Fibroblast of mammary gland (primary cell): ENCODE measurements around the gene ISM1.

Experiments used
- DNase-seq: peaks from one replicate; pipeline ENCODE4 v3.0.0-alpha.2; 2010; ENCODE audit warnings: low read depth
- H3K4me3 ChIP-seq: 2 replicates; pipeline ENCODE4 v1.5.1; 2011; ENCODE audit warnings: low read depth, mild to moderate bottlenecking, low read length, moderate library complexity; ENCODE audit not compliant: control insufficient read depth
- CTCF ChIP-seq: conservative IDR thresholded peaks from 2 replicates; pipeline ENCODE4 v1.5.1; 2011; ENCODE audit warnings: low read depth, low read length, inconsistent platforms; ENCODE audit not compliant: control insufficient read depth, insufficient read depth

The ISM1 gene

GRCh38 chr20:13271098-13271497 lies 50.0 kb downstream of the ISM1 start:
- no peak for TF ChIP-seq CTCF
- no peak for DNase-seq
- H3K4me3 ChIP-seq = no peak overlapping the region

- H3K4me3 ChIP-seq = no peak overlapping the region
- peak; percentile 9 for DNase-seq
- no peak for TF ChIP-seq CTCF
Measured at GRCh38 chr20:13271977-13272975, 51.2 kb downstream of the ISM1 start.

GRCh38 chr20:13274275-13274861 lies 53.3 kb downstream of the ISM1 start:
- H3K4me3 ChIP-seq = no peak overlapping the region
- no peak for TF ChIP-seq CTCF
- no peak for DNase-seq

GRCh38 chr20:13276945-13277541 lies 56.0 kb downstream of the ISM1 start:
- no peak for TF ChIP-seq CTCF
- no peak for DNase-seq
- no peak overlapping the region for H3K4me3 ChIP-seq

DNA sequence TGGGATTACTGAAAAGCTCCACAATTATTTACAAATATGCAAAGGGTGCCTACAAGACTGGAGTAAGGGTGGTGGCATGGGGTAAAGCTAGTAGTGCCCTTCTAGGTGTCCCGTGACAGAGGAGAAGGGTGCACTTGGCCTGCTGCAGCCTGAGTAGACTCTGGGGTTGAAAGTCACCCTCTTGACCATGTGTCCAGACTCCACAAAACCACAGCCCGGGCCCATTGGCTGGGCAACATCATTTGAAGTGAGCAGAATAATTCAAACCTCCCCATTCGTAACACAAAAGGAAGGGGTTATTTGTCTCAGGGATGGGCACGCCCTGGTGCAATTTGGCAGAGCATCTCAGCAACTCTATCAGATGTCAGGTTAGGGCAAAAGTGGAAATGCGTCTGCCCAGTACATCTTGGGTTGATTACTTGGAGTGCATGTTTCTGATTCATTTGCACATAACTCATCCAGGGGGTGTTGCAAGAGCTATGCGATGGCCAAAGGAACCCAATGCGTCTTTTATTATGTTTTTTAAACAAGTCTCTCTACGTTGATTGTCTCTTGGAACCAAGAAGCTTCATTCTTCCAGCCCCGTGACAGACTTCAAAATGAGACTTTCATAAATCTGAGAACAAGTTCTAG lies 56.7 kb downstream of the ISM1 start:
- DNase-seq = peak; percentile 82
- TF ChIP-seq CTCF = no peak
- H3K4me3 ChIP-seq = no peak overlapping the region

DNA sequence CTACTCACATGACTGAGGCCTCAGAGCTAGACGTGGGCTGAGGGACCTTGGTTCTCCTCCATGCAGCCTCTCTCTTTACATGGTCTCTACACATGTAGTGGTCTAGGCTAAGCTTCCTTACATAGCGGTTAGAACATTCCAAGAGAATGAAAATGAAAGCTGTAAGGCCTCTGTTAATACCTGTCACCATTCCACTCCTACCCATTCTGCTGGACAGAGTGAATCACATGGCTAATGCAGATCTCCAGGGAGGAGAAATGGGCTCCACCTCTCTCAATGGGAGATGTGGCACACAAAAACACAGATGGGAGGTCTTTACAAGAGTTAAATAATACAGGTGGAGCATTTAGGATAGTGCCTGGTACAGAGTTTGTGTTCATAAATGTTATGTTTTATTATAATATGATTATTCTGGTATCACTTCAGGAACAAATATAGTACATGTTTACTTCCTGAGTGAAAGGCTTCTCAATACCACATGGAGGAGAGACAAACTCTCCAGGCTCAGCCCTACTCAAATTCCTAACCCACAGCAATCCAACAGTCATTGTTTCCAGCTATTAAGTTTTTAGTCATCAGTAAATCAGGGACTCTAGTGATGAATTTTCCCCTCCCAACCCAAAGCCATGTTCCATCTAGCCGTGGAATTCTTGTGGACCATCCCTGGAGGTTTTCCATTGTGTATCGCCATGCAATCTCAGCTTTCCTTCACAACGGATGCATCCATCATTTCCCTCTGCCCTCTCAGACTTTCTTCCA lies 57.9 kb downstream of the ISM1 start:
- peak; percentile 21 for DNase-seq
- TF ChIP-seq CTCF = no peak
- no peak overlapping the region for H3K4me3 ChIP-seq
